Lower leg skin (tissue), 4 donors: ENCODE measurements around the gene DRAXIN. TPM values are rescaled to one million over a fixed set of nuclear protein-coding genes. Genes with fewer than 3 reads are reported as not detected.

ENCODE experiments used
- DNase-seq, 2 donors: peaks; one replicate each; pipeline ENCODE4 v3.0.0-alpha.2; 2019; ENCODE audit warnings: low spot score in 2 of 2
- H3K4me3 ChIP-seq: fragments of 200-600 bp; sonication (generic); 2 replicates; pipeline ENCODE4 v1.5.1; 2017; ENCODE audit warnings: mild to moderate bottlenecking, low read depth; ENCODE audit not compliant: poor library complexity, severe bottlenecking
- CTCF ChIP-seq, 3 donors: fragments of 450-650 bp; IDR thresholded peaks; one replicate each; pipeline ENCODE4 v1.5.1; 2016; ENCODE audit warnings: antibody characterized with exemption in 3 of 3, mild to moderate bottlenecking in 3 of 3, moderate library complexity in 2 of 3
- POLR2A ChIP-seq, 2 donors: fragments of 450-650 bp; IDR thresholded peaks; one replicate each; pipeline ENCODE4 v1.6.1; 2016 to 2017; ENCODE audit warnings: antibody characterized with exemption in 2 of 2, mild to moderate bottlenecking in 1 of 2, moderate library complexity in 1 of 2
- WGBS, 2 donors: methylation state at CpG; one replicate each; pipeline ENCODE4 v1.1.5; 2018; 5-methylcytosine and 5-hydroxymethylcytosine counted together
- intact Hi-C: fragments of 100-400 bp; cut with DNase I; formaldehyde crosslinking; loops from one replicate; pipeline ENCODE4 v1.15.0; 2023; ENCODE audit warnings: low total_unique reads
- total RNA-seq, 4 donors: library from RNA; depleted of rRNA; stranded (reverse); fragments of >200 nt; gene quantifications; one replicate each; pipeline ENCODE4 v1.1.0, GENCODE V29; 2016

Gene DRAXIN
- total RNA-seq, 4 donors from 2014 or later, result 0.15 to 0.52 (median 0.36) TPM; not detected in 1

GRCh38 chr1:11736746-11737639 lies 45.5 kb downstream of the DRAXIN start:
- no peak for TF ChIP-seq CTCF (IDR thresholded peaks at IDR 0.05)
- no peak for TF ChIP-seq POLR2A (IDR thresholded peaks at IDR 0.05)
- H3K4me3 ChIP-seq, result peak overlapping the region; percentile 79
- 11% methylated on average over 12 to 15 of the region's 15 CpGs for WGBS, 2 donors
- intact Hi-C loops, result no loop called here
- DNase-seq, result peak; percentile 50 to 93

DNA sequence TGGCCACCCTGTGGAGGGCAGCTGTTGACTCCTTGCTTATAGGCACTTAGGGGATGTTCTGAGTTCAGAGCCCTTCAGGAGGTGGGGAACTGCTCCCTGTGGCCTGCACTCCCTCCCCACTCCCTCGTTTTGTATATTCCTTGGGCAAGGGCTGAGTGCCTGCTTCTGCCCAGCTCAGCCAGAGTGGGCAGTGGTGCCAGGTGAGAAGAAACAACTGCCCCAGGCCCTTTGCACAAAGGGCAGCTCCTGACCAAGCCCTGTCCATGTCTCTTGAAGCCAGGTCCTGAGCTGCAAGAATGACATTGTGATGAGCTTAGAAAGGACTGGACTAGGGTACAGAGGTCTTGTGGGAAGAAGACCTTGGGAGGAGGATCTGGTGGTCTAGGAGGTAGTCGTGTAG lies 46.6 kb downstream of the DRAXIN start:
- TF ChIP-seq CTCF (IDR thresholded peaks at IDR 0.05), result no peak
- no peak for TF ChIP-seq POLR2A (IDR thresholded peaks at IDR 0.05)
- WGBS, 2 donors, result 63 to 78% methylated on average over 2 of the region's 2 CpGs
- H3K4me3 ChIP-seq, result no peak overlapping the region
- DNase-seq, result no peak
- intact Hi-C loops, result no loop called here

- no peak overlapping the region for H3K4me3 ChIP-seq
- intact Hi-C loops, result no loop called here
- WGBS, 2 donors, result 80 to 84% methylated on average over 6 of the region's 6 CpGs
- TF ChIP-seq CTCF (IDR thresholded peaks at IDR 0.05) (no peak), POLR2A (IDR thresholded peaks at IDR 0.05) (no peak)
- DNase-seq, result no peak
Observed at GRCh38 chr1:11738783-11739182, 47.3 kb downstream of the DRAXIN start.

DNA sequence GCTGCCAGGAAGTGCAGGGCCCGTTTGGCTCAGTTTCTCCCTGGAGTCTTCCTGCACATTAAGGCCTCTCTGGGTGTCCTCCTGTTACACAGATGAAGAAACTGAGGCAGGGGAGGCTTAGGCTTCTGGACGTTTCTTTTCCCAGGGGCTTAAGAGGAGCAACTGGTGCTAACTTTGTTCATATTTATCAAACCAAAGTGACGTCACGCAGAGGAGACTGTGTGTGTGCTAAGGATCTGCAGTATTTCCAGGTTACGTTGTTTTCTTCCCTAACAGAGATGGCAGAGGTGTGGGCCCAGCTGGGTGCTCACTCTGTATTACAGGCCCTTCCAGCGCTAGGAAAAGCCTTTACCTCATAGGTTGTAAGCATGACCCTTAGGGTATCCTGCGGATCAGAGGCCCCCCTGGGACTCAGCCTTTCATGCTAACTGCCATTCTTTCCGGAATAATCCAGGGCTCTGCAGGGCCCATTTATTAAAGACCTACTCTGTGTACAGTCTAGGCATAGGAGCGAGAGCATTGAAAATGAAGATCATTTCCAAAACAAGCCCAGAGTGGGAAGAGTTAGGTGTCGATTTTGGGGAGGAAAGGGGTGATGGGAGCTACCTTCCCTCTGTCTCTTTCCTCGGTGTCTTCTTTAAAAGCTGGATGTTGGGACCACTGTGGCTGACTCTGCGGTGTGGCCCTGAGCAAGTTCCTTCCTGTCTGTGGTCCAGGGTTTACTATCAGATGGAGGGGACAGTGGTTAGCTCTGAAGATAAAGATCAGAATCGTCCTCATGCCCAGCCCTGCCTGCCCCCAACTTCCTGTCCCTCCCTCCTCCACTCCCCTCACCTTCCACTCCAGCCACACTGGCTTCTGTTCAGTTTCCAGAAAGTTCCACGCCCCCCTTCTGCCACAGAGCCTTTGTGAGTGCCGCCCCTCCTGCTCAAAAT lies 49.0 kb downstream of the DRAXIN start:
- intact Hi-C loops, result no loop called here
- no peak for DNase-seq
- WGBS, 2 donors, result 57 to 71% methylated on average over 15 of the region's 15 CpGs
- no peak overlapping the region for H3K4me3 ChIP-seq
- no peak for TF ChIP-seq POLR2A (IDR thresholded peaks at IDR 0.05)
- no peak for TF ChIP-seq CTCF (IDR thresholded peaks at IDR 0.05)

DNA sequence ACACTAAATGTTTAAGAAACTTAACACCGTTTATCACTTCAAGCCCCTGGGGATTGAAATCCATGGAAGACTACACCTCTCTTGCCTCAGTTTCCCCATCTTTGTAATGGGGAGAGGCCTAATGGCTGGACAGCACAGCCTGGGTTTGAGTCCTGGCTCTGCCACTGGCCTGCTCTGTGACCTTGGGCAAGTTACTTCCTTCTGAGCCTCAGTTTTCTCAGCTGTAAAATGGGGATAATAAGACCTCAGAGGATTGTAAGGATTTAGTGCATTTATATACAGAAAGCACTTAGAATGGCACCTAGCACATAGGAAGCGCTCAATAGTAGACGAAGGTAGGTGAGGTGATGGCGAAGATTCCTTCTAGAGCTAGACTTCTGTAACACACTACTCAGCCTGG lies 50.0 kb downstream of the DRAXIN start:
- intact Hi-C loops, result no loop called here
- TF ChIP-seq POLR2A (IDR thresholded peaks at IDR 0.05) (no peak), CTCF (IDR thresholded peaks at IDR 0.05) (no peak)

More for the DNA sequence above, 50.0 kb downstream of the DRAXIN start:
- 86 to 94% methylated on average over 4 of the region's 4 CpGs for WGBS, 2 donors
- H3K4me3 ChIP-seq, result no peak overlapping the region
- DNase-seq, result no peak
